IPS-NIHi7 (cell line): Measurements from ENCODE around the gene FMN1.

Experiments used
- DNase-seq: peaks from one replicate; pipeline ENCODE4 v3.0.0; 2012; ENCODE audit warnings: mixed read lengths; ENCODE audit errors: extremely low spot score

Gene FMN1

DNA sequence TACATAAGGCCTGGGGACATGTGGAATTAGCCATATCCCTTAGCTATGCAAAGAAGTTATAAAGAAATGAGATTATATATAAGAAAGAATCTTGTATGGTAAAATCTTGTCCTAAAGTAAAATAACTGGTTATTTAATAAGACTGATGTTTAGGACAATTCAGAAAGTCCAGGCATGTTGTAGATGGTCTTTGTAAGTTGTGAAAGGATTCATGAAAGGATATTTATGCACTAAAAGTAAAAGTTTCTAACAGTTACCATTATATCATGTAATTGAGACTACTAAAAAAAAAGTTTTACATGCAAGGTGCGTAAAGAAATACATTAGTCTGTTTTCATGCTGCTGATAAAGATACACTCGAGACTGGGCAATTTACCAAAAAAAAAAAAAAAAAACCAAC is 146.3 kb downstream of the FMN1 start:
- no peak for DNase-seq

GRCh38 chr15:33047077-33047476 is 147.4 kb downstream of the FMN1 start:
- no peak for DNase-seq

DNA sequence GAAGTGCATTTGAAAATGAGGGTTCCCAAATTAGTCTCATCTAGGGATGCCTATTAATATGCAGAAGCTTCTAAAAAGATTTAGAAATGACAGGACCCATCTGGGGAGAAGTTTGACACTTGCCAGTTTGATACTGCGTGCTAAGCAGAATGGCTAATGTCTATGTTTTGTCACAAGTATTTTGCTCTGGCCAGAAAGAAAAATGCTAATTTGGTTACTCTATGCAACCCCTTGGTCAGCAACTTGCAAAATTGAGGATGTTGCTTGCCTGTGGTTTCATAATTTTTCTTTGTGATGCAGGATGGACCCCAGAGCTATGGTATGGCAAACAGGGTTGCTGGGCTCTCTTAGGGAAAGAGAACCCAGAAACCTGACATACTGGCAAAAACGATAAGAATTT is 148.2 kb downstream of the FMN1 start:
- DNase-seq = no peak

GRCh38 chr15:33045066-33045810 is 149.3 kb downstream of the FMN1 start:
- no peak for DNase-seq

DNA sequence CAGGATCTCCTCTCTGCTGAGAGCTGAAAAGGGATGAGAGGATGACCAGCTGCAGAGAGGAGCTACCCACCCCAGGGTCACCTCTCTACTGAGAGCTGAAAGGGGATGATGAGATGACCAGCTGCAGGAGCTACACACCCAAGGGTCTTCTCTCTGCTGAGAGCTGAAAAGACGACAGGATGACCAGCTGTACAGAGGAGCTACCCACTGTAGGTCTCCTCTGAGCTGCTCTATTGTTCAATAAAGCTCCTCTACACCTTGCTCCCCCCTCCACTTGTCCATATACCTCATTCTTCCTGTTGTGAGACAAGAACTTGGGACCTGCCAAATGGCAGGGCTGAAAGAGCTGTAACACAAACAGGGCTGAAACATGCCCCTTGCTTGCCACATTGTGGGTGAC is 149.9 kb downstream of the FMN1 start:
- no peak for DNase-seq

- DNase-seq = no peak
Measured at GRCh38 chr15:33043636-33044035, 150.9 kb downstream of the FMN1 start.

- DNase-seq = no peak
Measured at GRCh38 chr15:33040496-33040895, 154.0 kb downstream of the FMN1 start.

DNA sequence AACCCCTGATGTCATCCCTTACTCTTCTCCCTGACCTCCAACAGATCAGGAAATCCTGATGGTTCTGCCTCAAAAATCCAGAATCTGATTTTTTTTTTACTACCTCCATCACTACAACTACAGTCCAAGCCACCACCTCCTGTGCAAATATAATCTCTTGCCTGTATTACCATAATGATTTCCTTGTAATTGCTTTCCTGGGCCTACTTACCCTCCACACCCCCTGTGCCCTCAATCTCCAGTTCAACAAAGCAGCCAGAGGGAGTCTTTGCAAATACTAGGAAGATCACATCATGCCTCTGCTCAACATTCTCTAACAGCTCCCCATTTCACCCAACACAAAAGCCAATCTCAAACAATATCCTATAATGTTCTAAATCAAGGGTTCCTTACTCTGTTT is 159.9 kb downstream of the FMN1 start:
- no peak for DNase-seq

DNA sequence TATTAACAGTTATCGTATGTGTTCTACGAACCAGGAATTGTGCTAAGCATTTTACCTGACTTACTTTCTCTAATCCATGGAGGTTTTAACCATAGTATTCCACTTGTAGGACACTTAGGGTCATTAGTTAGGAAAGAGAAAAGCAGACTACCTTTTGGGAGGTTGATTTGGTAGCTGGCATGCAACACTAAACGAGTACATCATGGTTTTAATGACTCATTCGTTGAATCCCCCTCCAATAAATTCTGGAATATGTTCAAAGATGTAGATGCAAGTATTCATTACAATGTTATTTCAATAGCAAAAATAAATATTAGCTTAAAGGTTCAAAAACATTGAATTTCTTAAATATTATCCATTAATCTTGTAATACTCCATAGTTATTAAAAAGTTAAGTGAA is 162.5 kb downstream of the FMN1 start:
- DNase-seq = no peak

- no peak for DNase-seq
Measured at GRCh38 chr15:33031324-33031821, 163.1 kb downstream of the FMN1 start.

DNA sequence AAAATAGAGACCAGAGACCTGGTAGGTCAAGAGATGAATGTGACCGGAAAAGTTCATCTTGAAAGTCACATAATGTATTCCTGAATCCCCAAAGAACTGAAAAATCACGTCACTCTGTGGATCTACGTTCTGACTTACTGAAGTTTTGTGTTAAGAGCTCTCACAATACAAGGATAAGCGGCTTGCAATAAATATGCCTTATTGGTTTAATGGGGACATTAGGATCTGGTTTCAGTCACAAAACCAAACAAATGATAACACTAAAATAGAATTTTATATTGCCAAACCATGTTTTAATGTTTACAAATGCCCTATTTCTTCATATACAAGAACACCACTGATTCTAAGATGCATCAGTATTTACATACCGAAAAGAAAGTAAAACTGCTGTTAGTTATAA is 164.2 kb downstream of the FMN1 start:
- no peak for DNase-seq

DNA sequence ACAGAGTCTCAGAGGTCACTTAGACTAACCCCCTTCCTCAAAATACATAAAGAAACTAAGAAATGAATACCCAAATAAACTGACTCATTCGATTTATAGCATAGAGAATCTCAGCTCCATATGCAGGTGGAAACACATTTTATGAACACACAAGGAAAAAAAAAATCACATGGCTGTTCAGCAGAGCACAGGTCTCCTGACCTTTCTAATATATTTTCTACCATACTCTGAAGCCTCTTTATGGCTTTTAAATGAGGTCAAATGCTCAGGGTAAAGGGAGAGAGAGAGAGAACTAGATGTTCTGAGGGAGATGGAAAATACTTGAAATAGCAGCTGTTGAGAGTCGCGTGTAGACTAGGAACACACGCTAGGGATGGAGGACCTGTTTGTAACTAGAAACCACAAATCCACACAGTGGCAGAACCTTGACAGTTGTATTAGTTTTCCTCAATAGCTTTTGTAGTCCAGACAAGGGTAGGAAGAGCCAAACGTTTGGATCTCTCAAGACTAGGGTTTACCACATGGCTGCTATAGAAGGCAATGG is 165.3 kb downstream of the FMN1 start:
- no peak for DNase-seq

DNA sequence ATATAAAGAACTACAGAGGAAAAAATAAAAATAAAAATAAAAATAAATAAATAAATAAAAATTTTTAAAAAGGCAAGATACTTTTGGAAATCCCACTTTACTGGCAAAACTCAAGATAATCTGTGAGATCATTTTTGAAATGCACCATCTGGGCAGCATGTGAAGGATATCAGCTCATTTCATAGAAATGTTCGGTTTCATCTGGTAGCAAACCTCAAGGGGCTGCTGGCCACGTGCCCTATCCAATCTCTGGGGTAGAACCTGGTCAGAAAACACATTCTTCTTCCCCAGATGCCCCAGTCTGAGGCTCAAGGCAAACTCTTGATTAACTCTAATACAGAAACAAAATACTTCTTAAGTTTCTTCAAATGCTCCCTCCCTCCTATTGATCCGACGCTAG is 166.0 kb downstream of the FMN1 start:
- DNase-seq = no peak

- DNase-seq = no peak
Measured at GRCh38 chr15:33027306-33028035, 167.0 kb downstream of the FMN1 start.

GRCh38 chr15:33026614-33027013 is 167.9 kb downstream of the FMN1 start:
- no peak for DNase-seq

- DNase-seq = peak; percentile 71
Measured at GRCh38 chr15:33022629-33023028, 171.9 kb downstream of the FMN1 start.

DNA sequence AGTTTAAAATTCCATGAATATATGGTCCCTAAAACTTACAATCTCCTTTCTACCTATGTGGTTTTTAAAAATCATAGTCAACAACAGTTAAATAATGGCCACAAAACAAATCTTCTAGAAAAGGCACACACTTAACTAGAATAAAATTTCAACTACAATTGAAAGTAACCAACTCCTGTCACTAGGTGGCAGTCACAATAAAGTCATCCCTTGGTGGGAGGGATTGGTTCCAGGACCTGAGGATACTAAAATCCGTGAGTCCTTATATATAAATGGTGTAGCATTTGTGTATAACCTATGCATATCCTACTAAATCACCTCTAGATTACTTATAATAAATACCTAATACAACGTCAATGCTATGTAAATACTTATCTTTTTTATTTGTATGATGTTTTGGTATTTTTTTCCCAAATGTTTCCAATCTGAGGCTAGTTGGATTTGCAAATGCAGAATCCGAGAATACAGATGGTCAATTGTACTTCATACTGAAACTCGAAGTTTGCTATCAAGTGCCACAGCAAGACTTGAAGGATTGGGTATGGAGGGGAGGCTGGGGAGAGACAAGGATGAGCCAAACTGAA is 172.6 kb downstream of the FMN1 start:
- DNase-seq = peak; percentile 67

GRCh38 chr15:33019354-33019981 is 175.0 kb downstream of the FMN1 start:
- DNase-seq = no peak

DNA sequence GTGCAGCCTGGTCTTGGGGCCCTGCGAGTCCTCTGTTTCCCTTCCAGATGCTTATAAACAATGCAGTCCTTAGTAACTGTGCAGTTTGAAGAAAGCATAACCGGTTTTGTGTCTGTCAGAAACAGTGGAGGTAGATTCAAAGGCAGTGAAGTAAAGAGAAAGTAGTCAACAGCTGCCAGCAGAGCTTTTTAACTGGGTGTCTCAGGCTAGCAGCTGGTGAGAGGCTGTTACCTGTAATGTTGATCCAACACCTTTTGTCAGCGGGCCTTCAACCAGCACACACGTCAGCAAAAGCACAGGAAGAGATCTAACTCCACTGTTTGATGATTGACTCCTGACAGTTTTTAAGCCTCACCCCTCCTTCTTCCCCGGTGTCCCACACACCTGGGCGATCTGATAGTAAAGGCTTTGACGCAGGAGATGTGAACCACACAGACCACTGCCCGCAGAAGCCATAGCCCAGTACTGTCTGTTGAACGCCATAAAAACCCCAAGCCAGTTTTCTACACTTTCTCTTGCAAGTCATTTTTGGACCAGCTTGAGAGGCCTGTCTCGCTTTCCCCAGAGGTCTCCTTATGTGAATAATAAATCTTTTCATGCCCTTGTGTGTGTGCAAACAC is 178.0 kb downstream of the FMN1 start:
- no peak for DNase-seq

- DNase-seq = no peak
Measured at GRCh38 chr15:33014586-33014985, 179.9 kb downstream of the FMN1 start.

GRCh38 chr15:33013827-33014445 is 180.6 kb downstream of the FMN1 start:
- no peak for DNase-seq
